ENCODE measurements around the gene ING3. TPM values are rescaled to one million over a fixed set of nuclear protein-coding genes. Genes with fewer than 3 reads are reported as not detected.
"Not testable (repeated sequence)": the region's sequence is repeated elsewhere in the genome, so short reads cannot be mapped to it uniquely, and the experiment has no call there.

Gene ING3
- total RNA-seq, 2 experiments from 2014 or later = 23.4 to 26.5 TPM

GRCh38 chr7:120981888-120982615, 31.5 kb downstream of the ING3 start:
- H3K4me1 Mint-ChIP-seq = peaks cover 9% of the 10 kb centered on the region
- intact Hi-C loops (cut with DNase I, micrococcal nuclease) = loop anchor here (10.0 kb wide), 2 partner anchors 563 to 1013 kb away; no protein-coding TSS in a partner anchor
- H3K27ac Mint-ChIP-seq = no peak overlapping the region
- ATAC-seq = peak; percentile 71
- H3K36me3 Mint-ChIP-seq (ENCODE audit: low read depth) = no peaks in the 10 kb centered on the region
- ChIA-PET CTCF (no interaction called here), POLR2A (interaction anchor here (0.6 kb wide), 1 partner anchor 28 kb away, joined by 3 read pairs; no protein-coding TSS in a partner anchor)
- H3K27me3 Mint-ChIP-seq = peaks cover 5% of the 10 kb centered on the region
- no peak for DNase-seq
- H3K9me3 Mint-ChIP-seq (ENCODE audit: low read depth) = no peaks in the 10 kb centered on the region
- H3K4me3 Mint-ChIP-seq = no peak overlapping the region

GRCh38 chr7:120983592-120983991, 33.0 kb downstream of the ING3 start:
- DNase-seq; POLR2A ChIA-PET; H3K27ac Mint-ChIP-seq; ATAC-seq; H3K4me3 Mint-ChIP-seq; H3K9me3 Mint-ChIP-seq (ENCODE audit: low read depth); CTCF ChIA-PET; H3K36me3 Mint-ChIP-seq (ENCODE audit: low read depth): not testable (repeated sequence)
- H3K27me3 Mint-ChIP-seq = peaks cover 19% of the 10 kb centered on the region
- intact Hi-C loops (cut with DNase I, micrococcal nuclease) = loop anchor here (10.0 kb wide), 2 partner anchors 561 to 1011 kb away; no protein-coding TSS in a partner anchor
- peaks cover 19% of the 10 kb centered on the region for H3K4me1 Mint-ChIP-seq

GRCh38 chr7:120984406-120984805, 33.8 kb downstream of the ING3 start:
- DNase-seq (no peak), ATAC-seq (no peak)
- Mint-ChIP-seq H3K4me3 (no peak overlapping the region), H3K27ac (no peak overlapping the region), H3K4me1 (peaks cover 26% of the 10 kb centered on the region), H3K36me3 (ENCODE audit: low read depth) (no peaks in the 10 kb centered on the region), H3K9me3 (ENCODE audit: low read depth) (no peaks in the 10 kb centered on the region), H3K27me3 (peaks cover 27% of the 10 kb centered on the region)
- ChIA-PET CTCF (interaction anchor here (0.7 to 6.7 kb wide), 5 partner anchors 8 to 124 kb away, joined by 4 to 57 read pairs (median 4); no protein-coding TSS in a partner anchor), POLR2A (no interaction called here)
- intact Hi-C loops (cut with DNase I, micrococcal nuclease) = loop anchor here (10.0 kb wide), 2 partner anchors 560 to 1010 kb away; no protein-coding TSS in a partner anchor

- ATAC-seq = no peak
Measured at GRCh38 chr7:120985130-120985758, 34.7 kb downstream of the ING3 start.

GRCh38 chr7:120985839-120986238, 35.3 kb downstream of the ING3 start:
- DNase-seq = no peak
- ATAC-seq = no peak
- Mint-ChIP-seq H3K9me3 (ENCODE audit: low read depth) (no peaks in the 10 kb centered on the region), H3K27ac (no peak overlapping the region), H3K4me1 (peaks cover 23% of the 10 kb centered on the region), H3K4me3 (no peak overlapping the region), H3K27me3 (peaks cover 35% of the 10 kb centered on the region), H3K36me3 (ENCODE audit: low read depth) (no peaks in the 10 kb centered on the region)
- POLR2A ChIA-PET = no interaction called here
- intact Hi-C loops (cut with DNase I, micrococcal nuclease) = loop anchor here (2.0 to 10.0 kb wide), 4 partner anchors 35 to 1009 kb away; partner anchors contain the start of gene ING3 (in 1 of the 2)
- CTCF ChIA-PET = interaction anchor here (1.0 to 6.7 kb wide), 8 partner anchors 9 to 123 kb away, joined by 3 to 57 read pairs (median 6); no protein-coding TSS in a partner anchor

More at GRCh38 chr7:120985130-120985758, 34.7 kb downstream of the ING3 start:
- intact Hi-C loops (cut with DNase I, micrococcal nuclease) = loop anchor here (5.0 to 10.0 kb wide), 3 partner anchors 560 to 1010 kb away; no protein-coding TSS in a partner anchor
- CTCF ChIA-PET = interaction anchor here (0.6 to 6.7 kb wide), 8 partner anchors 9 to 1893 kb away, joined by 3 to 57 read pairs (median 4); no protein-coding TSS in a partner anchor
- Mint-ChIP-seq H3K36me3 (ENCODE audit: low read depth) (no peaks in the 10 kb centered on the region), H3K4me1 (peaks cover 23% of the 10 kb centered on the region), H3K27ac (no peak overlapping the region), H3K27me3 (peaks cover 33% of the 10 kb centered on the region), H3K9me3 (ENCODE audit: low read depth) (no peaks in the 10 kb centered on the region), H3K4me3 (no peak overlapping the region)
- POLR2A ChIA-PET = no interaction called here
- no peak for DNase-seq

- ChIA-PET POLR2A (no interaction called here), CTCF (interaction anchor here (0.7 to 6.7 kb wide), 22 partner anchors 8 to 578 kb away, joined by 3 to 57 read pairs (median 5); no protein-coding TSS in a partner anchor)
- no peak for ATAC-seq
- Mint-ChIP-seq H3K27ac (no peak overlapping the region), H3K4me3 (no peak overlapping the region), H3K36me3 (ENCODE audit: low read depth) (no peaks in the 10 kb centered on the region), H3K27me3 (peaks cover 35% of the 10 kb centered on the region), H3K4me1 (peaks cover 22% of the 10 kb centered on the region), H3K9me3 (ENCODE audit: low read depth) (no peaks in the 10 kb centered on the region)
- no peak for DNase-seq
- intact Hi-C loops (cut with DNase I, micrococcal nuclease) = loop anchor here (1.0 to 10.0 kb wide), 6 partner anchors 36 to 1008 kb away; partner anchors contain the start of gene ING3 (in 1 of the 2)
Measured at GRCh38 chr7:120986650-120987049, 36.1 kb downstream of the ING3 start.

- Mint-ChIP-seq H3K36me3 (ENCODE audit: low read depth) (no peaks in the 10 kb centered on the region), H3K9me3 (ENCODE audit: low read depth) (no peaks in the 10 kb centered on the region), H3K27me3 (peaks cover 37% of the 10 kb centered on the region), H3K4me3 (no peak overlapping the region), H3K27ac (no peak overlapping the region), H3K4me1 (peaks cover 17% of the 10 kb centered on the region)
- ATAC-seq = no peak
- DNase-seq = no peak
- intact Hi-C loops (cut with DNase I, micrococcal nuclease) = loop anchor here (1.0 to 10.0 kb wide), 6 partner anchors 36 to 1008 kb away; partner anchors contain the start of gene ING3 (in 1 of the 2)
- CTCF ChIA-PET = interaction anchor here (0.7 to 6.7 kb wide), 23 partner anchors 9 to 577 kb away, joined by 3 to 57 read pairs (median 5); no protein-coding TSS in a partner anchor
- POLR2A ChIA-PET = no interaction called here
Measured at GRCh38 chr7:120987280-120987679, 36.7 kb downstream of the ING3 start.

GRCh38 chr7:120987683-120988590, 37.4 kb downstream of the ING3 start:
- peaks cover 38% of the 10 kb centered on the region for H3K27me3 Mint-ChIP-seq
- H3K4me1 Mint-ChIP-seq = peaks cover 17% of the 10 kb centered on the region
- H3K4me3 Mint-ChIP-seq = peak overlapping the region; percentile 53
- ATAC-seq (peak; percentile 99), DNase-seq (peak; percentile 91)
- no peak overlapping the region for H3K27ac Mint-ChIP-seq
- ChIA-PET POLR2A (no interaction called here), CTCF (interaction anchor here (0.8 to 6.7 kb wide), 21 partner anchors 10 to 1592 kb away, joined by 3 to 57 read pairs (median 5); no protein-coding TSS in a partner anchor)
- no peaks in the 10 kb centered on the region for H3K36me3 Mint-ChIP-seq (ENCODE audit: low read depth)
- H3K9me3 Mint-ChIP-seq (ENCODE audit: low read depth) = no peaks in the 10 kb centered on the region
- intact Hi-C loops (cut with DNase I, micrococcal nuclease) = loop anchor here (1.0 to 10.0 kb wide), 6 partner anchors 37 to 1007 kb away; partner anchors contain the start of gene ING3 (in 2 of the 2)

- CTCF ChIA-PET = interaction anchor here (0.8 to 6.7 kb wide), 15 partner anchors 9 to 1593 kb away, joined by 3 to 57 read pairs (median 7); no protein-coding TSS in a partner anchor
- peaks cover 17% of the 10 kb centered on the region for H3K4me1 Mint-ChIP-seq
- POLR2A ChIA-PET = no interaction called here
- H3K36me3 Mint-ChIP-seq (ENCODE audit: low read depth) = no peaks in the 10 kb centered on the region
- peak within 1 kb of the TSS; percentile 53 for H3K4me3 Mint-ChIP-seq
- no peaks in the 10 kb centered on the region for H3K9me3 Mint-ChIP-seq (ENCODE audit: low read depth)
- ATAC-seq = peak; percentile 63
- intact Hi-C loops (cut with DNase I, micrococcal nuclease) = loop anchor here (2.0 to 10.0 kb wide), 4 partner anchors 38 to 1006 kb away; partner anchors contain the start of gene ING3 (in 1 of the 2)
- DNase-seq = peak; percentile 61
- peaks cover 40% of the 10 kb centered on the region for H3K27me3 Mint-ChIP-seq
- no peak within 1 kb of the TSS for H3K27ac Mint-ChIP-seq
Measured at GRCh38 chr7:120988591-120989256, 38.1 kb downstream of the ING3 start, which contains the start of gene CPED1. Gene CPED1, plus strand, starts transcription at chr7:120988711. Its CDS starts 911 bp downstream, at chr7:120989622.
